OCI-LY3 (cell line): ENCODE measurements around the gene RPGRIP1L.

Experiments used
- CTCF ChIP-seq: fragments of 200-600, 300-600 bp; sonication (generic); IDR thresholded peaks from 2 replicates; pipeline ENCODE4 v1.5.1; 2014; ENCODE audit warnings: antibody characterized with exemption, low read length, low read depth
- EZH2phosphoT487 ChIP-seq: fragments of 200-600 bp; shearing (Covaris generic); IDR thresholded peaks from 2 replicates; pipeline ENCODE4 v1.6.1; 2018; ENCODE audit warnings: antibody characterized with exemption, mixed run types, low read depth

GRCh38 chr16:53673189-53673588, 30.5 kb downstream of the RPGRIP1L start:
- TF ChIP-seq CTCF, result no peak
- no peak for TF ChIP-seq EZH2phosphoT487
